ENCODE results near the gene TMEM44.
"Not testable (repeated sequence)": the region's sequence is repeated elsewhere in the genome, so short reads cannot be mapped to it uniquely, and the experiment has no call there.

Gene TMEM44

DNA sequence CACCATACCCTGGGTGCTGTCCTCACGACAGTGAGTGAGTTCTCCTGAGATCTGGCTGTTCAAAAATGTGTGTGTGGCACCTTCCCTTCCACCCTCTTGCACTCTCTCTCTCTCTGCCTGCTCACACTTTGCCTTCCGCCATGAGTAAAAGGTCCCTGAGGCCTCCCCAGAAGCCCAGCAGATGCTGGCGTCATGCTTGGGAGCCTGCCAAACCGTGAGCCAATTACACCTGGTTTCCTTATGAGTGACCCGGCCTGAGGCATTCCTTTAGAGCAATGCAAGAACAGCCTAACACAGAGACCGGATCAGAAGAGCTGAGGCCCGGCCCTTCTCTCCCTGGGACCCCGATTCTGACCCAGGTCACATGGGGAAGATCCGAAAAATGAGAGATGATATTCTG, 15.4 kb downstream of the TMEM44 start:
- no peaks in the 10 kb centered on the region for H3K27me3 ChIP-seq
- H3K4me3 ChIP-seq = no peak overlapping the region
- peaks cover 41% of the 10 kb centered on the region for H3K36me3 ChIP-seq
- H3K4me2 ChIP-seq = no peak overlapping the region
- H3K4me1 ChIP-seq = peaks cover 55% of the 10 kb centered on the region
- TF ChIP-seq Cebpa-rat (IDR thresholded peaks at IDR 0.05) = no peak
- no peaks in the 10 kb centered on the region for H3K9me3 ChIP-seq
- H3K9ac ChIP-seq = no peak overlapping the region
- no peak overlapping the region; the same call in 1 of the 2 replicates for H3K27ac ChIP-seq
- H4K20me1 ChIP-seq = no peaks in the 10 kb centered on the region

DNA sequence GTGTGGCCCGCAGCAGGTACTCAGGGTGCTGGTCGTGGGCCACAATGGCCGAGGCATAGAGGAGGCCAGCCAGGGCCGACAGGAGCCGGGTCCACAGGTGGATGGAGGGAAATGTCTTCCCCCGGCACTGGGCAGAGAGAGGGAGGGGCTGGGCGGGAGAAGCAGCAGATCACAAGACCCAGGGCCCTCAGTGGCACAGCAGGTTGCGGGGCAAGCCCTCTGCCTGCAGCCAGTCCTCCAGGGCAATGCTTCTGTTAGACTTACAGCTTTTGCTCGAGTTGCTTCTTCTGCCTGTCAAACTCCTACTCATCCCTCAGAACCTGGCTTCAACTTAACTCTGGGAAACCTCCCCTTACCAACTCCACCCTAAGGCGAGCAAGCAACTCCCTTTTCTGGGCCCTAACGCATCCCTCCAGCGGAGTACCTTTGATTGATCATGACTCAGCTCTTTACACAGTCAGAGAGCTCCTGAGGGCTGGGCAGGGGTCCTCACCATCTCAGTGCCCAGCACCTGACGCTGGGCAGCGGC, 16.0 kb downstream of the TMEM44 start:
- Histone ChIP-seq H3K9me3 (no peaks in the 10 kb centered on the region), H3K9ac (0 out of 2 replicates have a peak overlapping the region, but pooled peaks have one; percentile 3), H3K4me1 (peaks cover 52% of the 10 kb centered on the region), H3K4me2 (peak overlapping the region; percentile 62; the same call in 1 of the 2 replicates), H3K4me3 (no peak overlapping the region), H4K20me1 (no peaks in the 10 kb centered on the region), H3K27ac (peak overlapping the region; percentile 23), H3K27me3 (no peaks in the 10 kb centered on the region), H3K36me3 (peaks cover 38% of the 10 kb centered on the region)
- no peak for TF ChIP-seq Cebpa-rat (IDR thresholded peaks at IDR 0.05)

DNA sequence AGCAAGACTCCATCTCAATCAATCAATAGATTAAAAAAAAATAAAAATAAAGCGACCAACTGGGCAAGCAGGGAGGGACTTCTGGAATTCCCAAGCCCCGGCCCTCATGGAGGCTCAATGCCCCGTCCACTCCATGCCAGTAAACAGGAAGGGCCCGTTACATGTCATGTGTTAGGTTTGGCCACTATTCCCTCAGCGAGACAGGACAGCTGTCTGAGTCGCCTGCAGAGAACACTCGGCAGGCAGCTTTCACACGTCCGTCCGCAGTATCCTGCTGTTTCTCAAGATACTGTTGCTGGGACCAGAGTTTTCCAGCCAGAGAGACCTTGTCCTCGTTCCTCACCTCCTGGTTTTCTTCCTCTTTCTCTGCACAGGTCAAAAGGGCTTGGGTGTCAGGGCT, 18.0 kb downstream of the TMEM44 start:
- Histone ChIP-seq H3K4me2 (no peak overlapping the region), H3K9me3 (no peaks in the 10 kb centered on the region), H3K4me3 (no peak overlapping the region), H4K20me1 (no peaks in the 10 kb centered on the region), H3K9ac (no peak overlapping the region), H3K4me1 (peaks cover 36% of the 10 kb centered on the region), H3K27ac (no peak overlapping the region), H3K36me3 (peaks cover 43% of the 10 kb centered on the region), H3K27me3 (no peaks in the 10 kb centered on the region)
- TF ChIP-seq Cebpa-rat (IDR thresholded peaks at IDR 0.05) = no peak

DNA sequence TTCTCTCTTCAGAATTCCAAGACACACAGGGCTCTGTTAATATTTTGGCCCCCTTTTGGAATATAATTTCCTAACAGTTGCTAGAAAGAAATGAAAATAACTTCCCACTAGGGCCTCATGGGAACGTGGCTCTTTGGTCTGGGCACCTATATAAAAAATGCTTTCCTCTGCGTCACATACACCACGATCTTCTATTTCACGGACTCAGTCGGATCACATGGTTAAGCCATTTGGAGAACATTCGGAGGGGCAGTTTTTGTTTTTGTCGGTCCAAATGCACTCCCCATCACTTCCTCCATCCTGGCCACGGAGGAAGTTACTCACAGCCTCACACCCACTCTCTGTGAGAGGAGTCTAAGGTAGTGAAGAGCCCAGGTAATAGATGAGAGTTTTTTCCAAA, 21.0 kb downstream of the TMEM44 start:
- no peak overlapping the region for H3K4me3 ChIP-seq
- H3K9me3 ChIP-seq = no peaks in the 10 kb centered on the region
- no peaks in the 10 kb centered on the region for H3K27me3 ChIP-seq
- no peak overlapping the region for H3K27ac ChIP-seq
- H3K4me2 ChIP-seq = peak overlapping the region; percentile 54
- no peaks in the 10 kb centered on the region for H4K20me1 ChIP-seq
- H3K9ac ChIP-seq = no peak overlapping the region
- TF ChIP-seq Cebpa-rat (IDR thresholded peaks at IDR 0.05) = no peak
- peaks cover 22% of the 10 kb centered on the region for H3K4me1 ChIP-seq
- H3K36me3 ChIP-seq = peaks cover 45% of the 10 kb centered on the region

- no peak overlapping the region for H3K4me3 ChIP-seq
- peaks cover 44% of the 10 kb centered on the region for H3K36me3 ChIP-seq
- peaks cover 14% of the 10 kb centered on the region for H3K4me1 ChIP-seq
- H3K27me3 ChIP-seq = no peaks in the 10 kb centered on the region
- peaks cover 5% of the 10 kb centered on the region for H3K9me3 ChIP-seq
- no peak overlapping the region for H3K4me2 ChIP-seq
- H4K20me1 ChIP-seq = no peaks in the 10 kb centered on the region
- no peak overlapping the region for H3K9ac ChIP-seq
- no peak for TF ChIP-seq Cebpa-rat (IDR thresholded peaks at IDR 0.05)
- H3K27ac ChIP-seq = no peak overlapping the region
Measured at GRCh38 chr3:194610689-194611088, 22.5 kb downstream of the TMEM44 start.

GRCh38 chr3:194609601-194610000, 23.6 kb downstream of the TMEM44 start:
- H3K27ac ChIP-seq = no peak overlapping the region
- H3K4me3 ChIP-seq = no peak overlapping the region
- peaks cover 15% of the 10 kb centered on the region for H3K4me1 ChIP-seq
- H3K4me2 ChIP-seq = no peak overlapping the region
- H4K20me1 ChIP-seq = no peaks in the 10 kb centered on the region
- peaks cover 44% of the 10 kb centered on the region for H3K36me3 ChIP-seq
- TF ChIP-seq Cebpa-rat (IDR thresholded peaks at IDR 0.05) = no peak
- H3K9me3 ChIP-seq = peaks cover 12% of the 10 kb centered on the region
- no peaks in the 10 kb centered on the region for H3K27me3 ChIP-seq
- H3K9ac ChIP-seq = no peak overlapping the region

DNA sequence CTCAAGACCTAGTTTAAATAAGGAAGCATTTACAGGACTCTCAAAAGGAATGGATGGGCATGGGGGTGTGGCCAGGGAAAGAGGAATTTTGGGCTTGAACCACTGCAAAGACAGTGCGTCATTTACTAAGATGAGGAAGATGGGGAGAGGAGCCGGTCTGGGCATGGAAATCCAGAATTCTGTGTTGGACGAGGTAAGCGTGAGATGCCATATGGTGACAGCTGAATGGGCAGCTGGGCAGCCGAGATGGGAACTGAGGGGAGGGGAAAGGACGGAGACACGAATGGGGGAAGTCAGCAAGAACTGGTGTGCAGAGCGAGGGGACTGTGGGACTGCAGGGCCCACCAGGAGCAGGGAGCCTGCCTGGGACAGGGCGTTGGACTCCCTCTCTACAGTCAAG, 24.2 kb downstream of the TMEM44 start:
- TF ChIP-seq Cebpa-rat (IDR thresholded peaks at IDR 0.05) = no peak
- no peak overlapping the region for H3K4me2 ChIP-seq
- no peaks in the 10 kb centered on the region for H4K20me1 ChIP-seq
- no peak overlapping the region for H3K9ac ChIP-seq
- H3K36me3 ChIP-seq = peaks cover 44% of the 10 kb centered on the region
- no peak overlapping the region for H3K4me3 ChIP-seq
- peaks cover 12% of the 10 kb centered on the region for H3K9me3 ChIP-seq
- H3K27me3 ChIP-seq = no peaks in the 10 kb centered on the region
- peaks cover 20% of the 10 kb centered on the region for H3K4me1 ChIP-seq
- H3K27ac ChIP-seq = no peak overlapping the region

DNA sequence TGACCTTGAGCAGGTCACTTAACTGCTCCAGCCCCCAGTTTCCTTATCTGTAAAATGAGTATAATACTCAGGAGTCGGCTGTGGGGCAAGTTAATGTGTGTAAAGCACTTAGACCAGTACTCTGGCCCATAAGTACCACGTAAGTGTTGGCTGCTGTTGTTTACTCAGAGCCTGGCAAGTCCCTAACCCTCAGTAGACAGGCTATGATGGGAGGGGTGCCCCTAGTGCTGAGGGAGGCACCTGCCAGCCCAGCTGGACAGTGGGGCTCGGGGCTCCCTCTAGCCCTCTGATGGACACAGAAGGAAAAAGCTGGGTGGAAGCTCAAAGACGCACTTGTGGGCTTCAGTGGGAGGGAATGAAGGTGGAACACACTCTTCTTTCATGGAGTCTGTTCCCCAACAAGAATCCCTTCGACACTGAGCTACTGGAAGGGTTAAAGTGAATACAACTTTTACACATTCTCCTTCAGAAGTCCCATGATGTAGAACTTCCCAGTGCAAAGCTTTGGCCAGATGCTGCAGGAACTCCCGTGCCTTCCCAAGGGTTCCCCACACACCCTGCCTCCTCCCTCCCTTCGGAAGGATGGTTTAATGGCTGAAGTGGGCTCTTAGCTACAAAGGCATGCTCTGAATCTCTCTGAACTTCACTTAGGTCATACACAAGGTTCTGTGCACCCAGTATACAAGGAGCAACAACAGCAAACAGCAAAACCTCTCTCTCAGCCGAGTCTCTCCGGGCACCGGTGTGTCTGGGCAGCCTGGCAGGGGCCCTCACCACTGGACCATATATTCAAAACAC, 25.4 kb downstream of the TMEM44 start:
- H3K27ac ChIP-seq = no peak overlapping the region
- no peaks in the 10 kb centered on the region for H3K27me3 ChIP-seq
- H3K4me1 ChIP-seq = peaks cover 32% of the 10 kb centered on the region
- no peak overlapping the region for H3K9ac ChIP-seq
- no peaks in the 10 kb centered on the region for H4K20me1 ChIP-seq
- TF ChIP-seq Cebpa-rat (IDR thresholded peaks at IDR 0.05) = no peak
- H3K36me3 ChIP-seq = peaks cover 39% of the 10 kb centered on the region
- peaks cover 12% of the 10 kb centered on the region for H3K9me3 ChIP-seq
- no peak overlapping the region for H3K4me2 ChIP-seq
- no peak overlapping the region for H3K4me3 ChIP-seq

- Histone ChIP-seq H3K4me3 (no peak overlapping the region), H3K4me2 (no peak overlapping the region), H3K4me1 (peaks cover 34% of the 10 kb centered on the region), H3K9ac (no peak overlapping the region), H4K20me1 (no peaks in the 10 kb centered on the region), H3K27me3 (no peaks in the 10 kb centered on the region), H3K9me3 (peaks cover 12% of the 10 kb centered on the region), H3K27ac (no peak overlapping the region), H3K36me3 (peaks cover 39% of the 10 kb centered on the region)
- TF ChIP-seq Cebpa-rat (IDR thresholded peaks at IDR 0.05) = no peak
Measured at GRCh38 chr3:194606941-194607340, 26.3 kb downstream of the TMEM44 start.

DNA sequence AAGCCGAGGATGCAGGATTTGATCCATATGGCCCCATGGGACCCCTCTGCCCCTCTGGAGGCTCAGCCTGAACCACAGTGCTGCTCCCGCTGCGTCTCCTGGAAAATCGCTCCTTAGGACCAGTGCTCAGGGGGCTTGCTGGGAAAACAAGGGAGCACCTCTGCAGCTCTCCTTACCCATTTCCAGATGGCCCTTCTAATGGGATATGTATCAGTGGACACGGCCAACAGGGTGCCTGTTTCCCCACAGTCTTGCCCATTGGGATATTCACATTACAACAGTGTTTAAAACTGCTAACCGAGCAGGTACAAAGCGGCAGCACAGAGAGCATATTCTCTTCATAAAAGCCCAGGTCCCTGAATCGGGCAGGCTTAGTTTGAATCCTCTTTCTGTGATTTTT, 27.1 kb downstream of the TMEM44 start:
- no peaks in the 10 kb centered on the region for H3K27me3 ChIP-seq
- H3K36me3 ChIP-seq = peaks cover 39% of the 10 kb centered on the region
- no peak overlapping the region for H3K27ac ChIP-seq
- H3K4me1 ChIP-seq = peaks cover 40% of the 10 kb centered on the region
- H3K4me2 ChIP-seq = no peak overlapping the region
- no peak overlapping the region for H3K4me3 ChIP-seq
- peaks cover 12% of the 10 kb centered on the region for H3K9me3 ChIP-seq
- no peaks in the 10 kb centered on the region for H4K20me1 ChIP-seq
- TF ChIP-seq Cebpa-rat (IDR thresholded peaks at IDR 0.05) = no peak
- no peak overlapping the region for H3K9ac ChIP-seq

DNA sequence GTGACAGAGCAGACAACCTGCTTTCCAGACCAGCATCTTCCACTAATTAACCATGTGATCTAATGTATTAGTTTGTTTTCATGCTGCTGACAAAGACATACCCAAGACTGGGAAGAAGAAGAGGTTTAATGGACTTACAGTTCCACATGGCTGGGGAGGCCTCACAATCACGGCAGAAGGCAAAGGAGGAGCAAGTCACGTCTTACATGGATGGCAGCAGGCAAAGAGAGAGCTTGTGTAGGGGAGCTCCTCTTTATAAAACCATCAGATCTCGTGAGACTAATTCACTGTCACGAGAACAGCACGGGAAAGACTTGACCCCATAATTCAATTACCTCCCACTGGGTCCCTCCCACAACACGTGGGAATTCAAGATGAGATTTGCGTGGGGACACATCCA, 27.9 kb downstream of the TMEM44 start:
- H3K36me3 ChIP-seq = peaks cover 33% of the 10 kb centered on the region
- peaks cover 12% of the 10 kb centered on the region for H3K9me3 ChIP-seq
- not testable (repeated sequence) for H3K4me2 ChIP-seq, H3K4me3 ChIP-seq, H3K27ac ChIP-seq, H4K20me1 ChIP-seq, H3K9ac ChIP-seq, H3K27me3 ChIP-seq
- peaks cover 49% of the 10 kb centered on the region for H3K4me1 ChIP-seq
